GM21526 (cell line): ENCODE data around the gene MSL2.
A peak's percentile ranks its signal among the peaks of the same experiment; 100 is the strongest.
"Not testable (repeated sequence)": the region's sequence is repeated elsewhere in the genome, so short reads cannot be mapped to it uniquely, and the experiment has no call there.

Source experiments
- ATAC-seq: cut with Tn5 transposase; IDR thresholded peaks from one replicate; pipeline ENCODE4 v1.9.1; 2021; ENCODE audit warnings: moderate library complexity; ENCODE audit not compliant: unreplicated experiment, low FRiP score

MSL2 gene

GRCh38 chr3:136196064-136196400, at the start of gene MSL2:
MSL2 (minus strand) TSS chr3:136196335; CDS start chr3:136195113, 1,222 bp downstream.
- ATAC-seq, result no peak

- ATAC-seq, result no peak
Measured at GRCh38 chr3:136245691-136246090, 49.6 kb upstream of the MSL2 start.

- no peak for ATAC-seq
Measured at GRCh38 chr3:136239094-136239493, 43.0 kb upstream of the MSL2 start.

GRCh38 chr3:136237961-136238649, 42.0 kb upstream of the MSL2 start:
- ATAC-seq, result no peak

GRCh38 chr3:136237103-136237502, 41.0 kb upstream of the MSL2 start:
- ATAC-seq, result no peak

GRCh38 chr3:136236109-136236508, 40.0 kb upstream of the MSL2 start:
- no peak for ATAC-seq

GRCh38 chr3:136235545-136235944, 39.4 kb upstream of the MSL2 start:
- ATAC-seq, result no peak

GRCh38 chr3:136232413-136232812, 36.3 kb upstream of the MSL2 start:
- no peak for ATAC-seq

- ATAC-seq, result not testable (repeated sequence)
Measured at GRCh38 chr3:136222746-136223145, 26.6 kb upstream of the MSL2 start.

- ATAC-seq, result no peak
Measured at GRCh38 chr3:136211547-136211946, 15.4 kb upstream of the MSL2 start.

GRCh38 chr3:136209921-136210320, 13.8 kb upstream of the MSL2 start:
- no peak for ATAC-seq

GRCh38 chr3:136207489-136208115, 11.5 kb upstream of the MSL2 start:
- ATAC-seq, result no peak

- ATAC-seq, result not testable (repeated sequence)
Measured at GRCh38 chr3:136199219-136199618, 3.1 kb upstream of the MSL2 start.

GRCh38 chr3:136198462-136199078, 2.4 kb upstream of the MSL2 start:
- not testable (repeated sequence) for ATAC-seq

GRCh38 chr3:136197159-136197793, 1.1 kb upstream of the MSL2 start:
- no peak for ATAC-seq

- ATAC-seq, result peak; percentile 61
Measured at GRCh38 chr3:136196401-136197158, 445 bp upstream of the MSL2 start.

GRCh38 chr3:136195258-136196063, 674 bp downstream of the MSL2 start:
- peak; percentile 35 for ATAC-seq

GRCh38 chr3:136194409-136195257, 1.5 kb downstream of the MSL2 start:
- ATAC-seq, result no peak
